NCI-H1105 treated with DMSO at 0.1 percent for 48 hours (cell line): ENCODE data around the gene NEXN.

Experiments used
- DNase-seq: peaks from one replicate; lab custom pipeline; 2025; lab: John Stamatoyannopoulos, UW

The NEXN gene

GRCh38 chr1:77888081-77888780, at the start of gene NEXN:
Gene NEXN (plus strand): TSS chr1:77888624. CDS start chr1:77916107, 27,483 bp downstream.
- peak; percentile 55 for DNase-seq

GRCh38 chr1:77841574-77841973, 46.9 kb upstream of the NEXN start:
- no peak for DNase-seq

GRCh38 chr1:77845951-77846350, 42.5 kb upstream of the NEXN start:
- no peak for DNase-seq

- DNase-seq: no peak
These were observed 41.5 kb upstream of the NEXN start for GRCh38 chr1:77846966-77847365.

- DNase-seq: no peak
These were observed 40.8 kb upstream of the NEXN start for GRCh38 chr1:77847621-77848080.

GRCh38 chr1:77850082-77850481, 38.3 kb upstream of the NEXN start:
- no peak for DNase-seq

- DNase-seq: no peak
These were observed 30.9 kb upstream of the NEXN start for GRCh38 chr1:77857552-77857951.

GRCh38 chr1:77858725-77859124, 29.7 kb upstream of the NEXN start:
- DNase-seq: no peak

GRCh38 chr1:77859248-77859647, 29.2 kb upstream of the NEXN start:
- no peak for DNase-seq

- no peak for DNase-seq
These were observed 22.1 kb upstream of the NEXN start for GRCh38 chr1:77866296-77866695.

GRCh38 chr1:77872645-77873044, 15.8 kb upstream of the NEXN start:
- DNase-seq: no peak

GRCh38 chr1:77873461-77873860, 15.0 kb upstream of the NEXN start:
- no peak for DNase-seq

- no peak for DNase-seq
These were observed 13.5 kb upstream of the NEXN start for GRCh38 chr1:77874804-77875445.

GRCh38 chr1:77876884-77877283, 11.5 kb upstream of the NEXN start:
- DNase-seq: no peak

GRCh38 chr1:77881061-77881460, 7.4 kb upstream of the NEXN start:
- DNase-seq: no peak

GRCh38 chr1:77882411-77882810, 6.0 kb upstream of the NEXN start:
- DNase-seq: no peak

GRCh38 chr1:77888781-77889642, 588 bp downstream of the NEXN start:
- DNase-seq: peak; percentile 47

- DNase-seq: no peak
These were observed 1.2 kb downstream of the NEXN start for GRCh38 chr1:77889671-77890070.

- DNase-seq: no peak
These were observed 2.8 kb downstream of the NEXN start for GRCh38 chr1:77891200-77891599.

- no peak for DNase-seq
These were observed 11.4 kb downstream of the NEXN start for GRCh38 chr1:77899647-77900320.

- peak; percentile 68 for DNase-seq
These were observed 12.4 kb downstream of the NEXN start for GRCh38 chr1:77900687-77901293.

GRCh38 chr1:77905603-77906002, 17.2 kb downstream of the NEXN start:
- no peak for DNase-seq
